NCI-H524 treated with DMSO at 0.1 percent for 48 hours (cell line): ENCODE results near the gene CDC14B.
A peak's percentile ranks its signal among the peaks of the same experiment; 100 is the strongest.
"Not testable (repeated sequence)": the region's sequence is repeated elsewhere in the genome, so short reads cannot be mapped to it uniquely, and the experiment has no call there.

ENCODE experiments used
- DNase-seq: peaks from one replicate; lab custom pipeline; 2025; lab: John Stamatoyannopoulos, UW

Gene CDC14B

GRCh38 chr9:96550659-96551058 is 69.0 kb downstream of the CDC14B start:
- DNase-seq: no peak

GRCh38 chr9:96543131-96543530 is 76.5 kb downstream of the CDC14B start:
- DNase-seq: not testable (repeated sequence)

GRCh38 chr9:96540106-96540505 is 79.5 kb downstream of the CDC14B start:
- no peak for DNase-seq

- no peak for DNase-seq
Observed at GRCh38 chr9:96532173-96532572, 87.5 kb downstream of the CDC14B start.

- no peak for DNase-seq
Observed at GRCh38 chr9:96524764-96525163, 94.9 kb downstream of the CDC14B start.

GRCh38 chr9:96524045-96524444 is 95.6 kb downstream of the CDC14B start:
- no peak for DNase-seq

GRCh38 chr9:96523374-96523773 is 96.3 kb downstream of the CDC14B start:
- DNase-seq: no peak

GRCh38 chr9:96522366-96522765 is 97.3 kb downstream of the CDC14B start:
- DNase-seq: no peak

- DNase-seq: no peak
Observed at GRCh38 chr9:96519787-96520186, 99.9 kb downstream of the CDC14B start.

GRCh38 chr9:96519095-96519494 is 100.5 kb downstream of the CDC14B start:
- DNase-seq: no peak

GRCh38 chr9:96515621-96516470 is 103.8 kb downstream of the CDC14B start:
- DNase-seq: peak; percentile 1

- DNase-seq: no peak
Observed at GRCh38 chr9:96514800-96515158, 104.9 kb downstream of the CDC14B start.

- no peak for DNase-seq
Observed at GRCh38 chr9:96514108-96514799, 105.4 kb downstream of the CDC14B start.

- DNase-seq: no peak
Observed at GRCh38 chr9:96513622-96514021, 106.0 kb downstream of the CDC14B start.

- DNase-seq: no peak
Observed at GRCh38 chr9:96512240-96512639, 107.4 kb downstream of the CDC14B start.

GRCh38 chr9:96510258-96510657 is 109.4 kb downstream of the CDC14B start:
- DNase-seq: no peak

- DNase-seq: no peak
Observed at GRCh38 chr9:96509848-96510247, 109.8 kb downstream of the CDC14B start.

- no peak for DNase-seq
Observed at GRCh38 chr9:96509026-96509425, 110.6 kb downstream of the CDC14B start.

GRCh38 chr9:96508227-96508940 is 111.3 kb downstream of the CDC14B start:
- no peak for DNase-seq

GRCh38 chr9:96505316-96505991 is 114.2 kb downstream of the CDC14B start:
- DNase-seq: no peak

- no peak for DNase-seq
Observed at GRCh38 chr9:96503918-96504317, 115.7 kb downstream of the CDC14B start.

- not testable (repeated sequence) for DNase-seq
Observed at GRCh38 chr9:96503374-96503748, 116.3 kb downstream of the CDC14B start.
